GM23338 (cell line): ENCODE measurements around the gene SLC25A48. TPM values are rescaled to one million over a fixed set of nuclear protein-coding genes. Genes with fewer than 3 reads are reported as not detected.

Experiments
- ATAC-seq: fragments of 200-7000 bp; cut with Tn5 transposase; 3 replicates; pipeline ENCODE4 v1.9.1; 2020
- DNase-seq: peaks from one replicate; pipeline ENCODE4 v3.0.0-alpha.2; 2015; ENCODE audit warnings: low spot score
- H2AFZ ChIP-seq: fragments of 200-600 bp; sonication (generic); 2 replicates; pipeline ENCODE4 v1.8.0; 2016; ENCODE audit warnings: antibody characterized with exemption, mild to moderate bottlenecking, moderate library complexity
- H3F3A ChIP-seq: fragments of 200-600 bp; sonication (generic); replicated peaks from 2 replicates; pipeline ENCODE4 v1.8.0; 2017; ENCODE audit warnings: antibody characterized with exemption, mixed run types, low read depth
- H3K27ac ChIP-seq: fragments of 200-600 bp; sonication (generic); 2 replicates; pipeline ENCODE4 v1.6.1; 2016; ENCODE audit warnings: low read depth
- H3K27me3 ChIP-seq: fragments of 200-600 bp; sonication (generic); 2 replicates; pipeline ENCODE4 v1.8.0; 2016; ENCODE audit warnings: mild to moderate bottlenecking, mixed run types, moderate library complexity; ENCODE audit not compliant: insufficient read depth
- H3K36me3 ChIP-seq: fragments of 200-600 bp; sonication (generic); 2 replicates; pipeline ENCODE4 v1.8.0; 2016; ENCODE audit warnings: mild to moderate bottlenecking; ENCODE audit not compliant: insufficient read depth
- H3K4me1 ChIP-seq: fragments of 200-600 bp; sonication (generic); 2 replicates; pipeline ENCODE4 v1.8.0; 2016; ENCODE audit warnings: mild to moderate bottlenecking, moderate library complexity; ENCODE audit not compliant: insufficient read depth
- H3K4me2 ChIP-seq: fragments of 200-600 bp; sonication (generic); 2 replicates; pipeline ENCODE4 v1.7.1; 2017; ENCODE audit warnings: mixed run types
- H3K4me3 ChIP-seq: fragments of 200-600 bp; sonication (generic); 2 replicates; pipeline ENCODE4 v1.6.1; 2016; ENCODE audit warnings: mixed run types
- H3K79me2 ChIP-seq: fragments of 200-600 bp; sonication (generic); replicated peaks from 2 replicates; pipeline ENCODE4 v1.8.0; 2017; ENCODE audit warnings: mild to moderate bottlenecking; ENCODE audit not compliant: insufficient read depth
- H3K9me2 ChIP-seq: fragments of 200-600 bp; sonication (generic); 2 replicates; pipeline ENCODE4 v1.8.0; 2017; ENCODE audit not compliant: insufficient read depth
- H4K20me1 ChIP-seq: fragments of 200-600 bp; sonication (generic); replicated peaks from 2 replicates; pipeline ENCODE4 v1.8.0; 2017; ENCODE audit warnings: mild to moderate bottlenecking; ENCODE audit not compliant: insufficient read depth
- H3K27ac Mint-ChIP-seq: 2 replicates; pipeline ENCODE4 v1.8.0; 2020; ENCODE audit warnings: inconsistent platforms, mild to moderate bottlenecking, moderate library complexity, mixed read lengths
- H3K27me3 Mint-ChIP-seq: 3 replicates; pipeline ENCODE4 v1.8.0; 2022; ENCODE audit warnings: low read depth, mild to moderate bottlenecking, moderate library complexity, mixed read lengths, inconsistent platforms; ENCODE audit not compliant: insufficient read depth, poor library complexity
- H3K36me3 Mint-ChIP-seq: 3 replicates; pipeline ENCODE4 v1.8.0; 2021; ENCODE audit warnings: low read depth, mild to moderate bottlenecking, inconsistent platforms, moderate library complexity, mixed read lengths
- H3K4me1 Mint-ChIP-seq: 3 replicates; pipeline ENCODE4 v1.8.0; 2020; ENCODE audit warnings: mild to moderate bottlenecking, inconsistent platforms, mixed read lengths
- H3K4me3 Mint-ChIP-seq: 3 replicates; pipeline ENCODE4 v1.8.0; 2021; ENCODE audit warnings: moderate library complexity, mild to moderate bottlenecking, inconsistent platforms, mixed read lengths
- H3K9me3 Mint-ChIP-seq: 3 replicates; pipeline ENCODE4 v1.8.0; 2020; ENCODE audit warnings: moderate library complexity, mild to moderate bottlenecking, inconsistent platforms, mixed read lengths
- CREB1 ChIP-seq: fragments of 250-450 bp; sonication (Bioruptor Pico); IDR thresholded peaks from 2 replicates; pipeline ENCODE4 v1.5.0; 2020; ENCODE audit warnings: low read depth, mild to moderate bottlenecking, moderate library complexity
- EZH2phosphoT487 ChIP-seq: fragments of 200-600 bp; sonication (generic); IDR thresholded peaks from one replicate; pipeline ENCODE4 v1.8.1; 2018; ENCODE audit warnings: antibody characterized with exemption; ENCODE audit not compliant: unreplicated experiment
- JUNB ChIP-seq: IDR thresholded peaks from one replicate; pipeline ENCODE4 v1.6.1; 2016; ENCODE audit warnings: antibody characterized with exemption; ENCODE audit not compliant: unreplicated experiment
- POLR2AphosphoS5 ChIP-seq: IDR thresholded peaks from 2 replicates; pipeline ENCODE4 v1.6.1; 2016; ENCODE audit warnings: antibody characterized with exemption, low read depth
- STAT1 ChIP-seq: IDR thresholded peaks from one replicate; pipeline ENCODE4 v1.6.1; 2016; ENCODE audit warnings: antibody characterized with exemption; ENCODE audit not compliant: unreplicated experiment
- ZNF114 ChIP-seq: fragments of 250-450 bp; sonication (Bioruptor Pico); IDR thresholded peaks from 2 replicates; pipeline ENCODE4 v1.5.0; 2020; ENCODE audit warnings: mild to moderate bottlenecking, moderate library complexity
- ZNF331 ChIP-seq: fragments of 250-450 bp; sonication (Bioruptor Pico); IDR thresholded peaks from 2 replicates; pipeline ENCODE4 v1.5.0; 2020; ENCODE audit warnings: low read depth, mild to moderate bottlenecking, moderate library complexity
- polyA plus RNA-seq: library from polyadenylated mRNA; unstranded; fragments of >200 nt; fragmentation: Nextera tagmentation; extraction: Ambion mirVana; gene quantifications from 2 replicates; pipeline ENCODE4 v1.2.1, GENCODE V29; 2016
- total RNA-seq: library from RNA; depleted of rRNA; stranded (reverse); fragments of >200 nt; shearing (Covaris generic); gene quantifications from 2 replicates; pipeline ENCODE4 v1.2.3, GENCODE V29; 2014
- TF ChIP-seq, protein P1 (sequence below): IDR thresholded peaks from 2 replicates; pipeline ENCODE4 v1.6.1; 2016; ENCODE audit warnings: antibody characterized with exemption
- TF ChIP-seq, protein P2 (sequence below), 2 experiments: fragments of 200-600 bp in 1 of 2; sonication (generic) in 1 of 2; conservative IDR thresholded peaks; 2 replicates each; pipeline versions ENCODE4 v1.5.1 to v1.6.1; 2016 to 2017; ENCODE audit warnings: antibody characterized with exemption in 2 of 2, low read depth in 2 of 2, mild to moderate bottlenecking in 2 of 2, moderate library complexity in 1 of 2
- TF ChIP-seq, protein P3 (sequence below): fragments of 250-450 bp; sonication (Bioruptor Pico); IDR thresholded peaks from 2 replicates; pipeline ENCODE4 v1.5.0; 2020; ENCODE audit warnings: mild to moderate bottlenecking, moderate library complexity

Gene SLC25A48
- total and polyA plus RNA-seq, 2 experiments from 2014 or later, result 1.1 to 1.5 TPM

DNA sequence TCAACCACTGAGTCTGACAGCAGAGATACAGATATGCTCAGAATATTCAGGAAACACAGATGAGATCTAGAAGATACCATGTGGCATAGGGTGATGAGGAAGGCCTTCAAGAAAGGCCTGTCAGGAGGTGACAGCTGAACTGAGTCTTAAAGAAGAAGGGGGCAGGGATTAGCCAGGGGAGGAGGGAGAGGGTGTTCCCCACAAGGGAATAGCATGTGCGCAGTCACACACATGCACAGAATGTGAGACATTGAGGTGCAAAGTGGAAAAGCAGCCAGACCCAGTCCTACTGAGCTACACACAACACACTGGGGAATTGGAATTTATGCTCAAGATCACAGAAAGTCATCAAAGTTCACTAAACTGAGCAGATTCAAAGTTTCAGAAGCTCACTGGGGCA is 3.0 kb upstream of the SLC25A48 start (continued):
- no peak for TF ChIP-seq EZH2phosphoT487
- TF ChIP-seq POLR2AphosphoS5, result no peak
- TF ChIP-seq STAT1, result no peak
- no peak for TF ChIP-seq ZNF114
- no peak for TF ChIP-seq JUNB
- TF ChIP-seq, protein P1, sequence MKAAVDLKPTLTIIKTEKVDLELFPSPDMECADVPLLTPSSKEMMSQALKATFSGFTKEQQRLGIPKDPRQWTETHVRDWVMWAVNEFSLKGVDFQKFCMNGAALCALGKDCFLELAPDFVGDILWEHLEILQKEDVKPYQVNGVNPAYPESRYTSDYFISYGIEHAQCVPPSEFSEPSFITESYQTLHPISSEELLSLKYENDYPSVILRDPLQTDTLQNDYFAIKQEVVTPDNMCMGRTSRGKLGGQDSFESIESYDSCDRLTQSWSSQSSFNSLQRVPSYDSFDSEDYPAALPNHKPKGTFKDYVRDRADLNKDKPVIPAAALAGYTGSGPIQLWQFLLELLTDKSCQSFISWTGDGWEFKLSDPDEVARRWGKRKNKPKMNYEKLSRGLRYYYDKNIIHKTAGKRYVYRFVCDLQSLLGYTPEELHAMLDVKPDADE, result no peak
- TF ChIP-seq CREB1 (CRISPR knock-in tag), result no peak
- no peak for TF ChIP-seq ZNF331 (CRISPR knock-in tag)

DNA sequence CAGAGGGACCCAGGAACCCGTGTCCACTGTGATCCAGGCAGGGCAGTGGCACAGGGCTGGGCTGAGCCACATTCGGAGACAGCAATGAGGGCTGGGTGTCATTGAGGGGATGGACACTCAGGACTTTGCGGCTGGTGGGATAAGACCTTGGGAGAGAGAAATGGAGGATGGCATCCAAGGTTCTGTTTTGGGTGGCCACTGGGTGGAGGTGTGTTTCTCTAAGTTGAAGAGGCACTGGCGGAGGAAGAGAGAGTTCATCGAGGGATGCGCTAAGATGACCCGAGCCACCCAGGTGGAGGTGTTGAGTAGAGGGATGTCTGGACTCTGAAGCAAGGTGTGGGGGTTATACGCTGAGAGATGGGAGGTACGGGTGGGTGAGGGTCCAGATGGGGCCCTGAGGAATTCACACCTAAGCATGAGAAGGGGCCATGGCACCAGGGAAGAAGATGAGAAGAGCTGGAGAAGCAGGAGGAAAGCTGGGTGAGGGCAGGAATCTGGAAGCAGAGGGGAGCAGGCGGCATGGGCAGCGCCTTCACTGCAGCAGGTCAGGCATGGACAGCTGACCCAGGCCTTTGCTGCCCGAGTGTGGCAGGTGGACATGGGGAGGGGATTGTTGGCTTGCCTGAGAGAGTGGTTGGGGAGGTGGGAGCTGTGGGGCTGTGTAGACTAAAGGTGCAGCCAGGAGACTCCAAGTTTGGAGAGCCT is 2.5 kb upstream of the SLC25A48 start:
- no peak overlapping the region for H3K4me3 Mint-ChIP-seq
- H3K27me3 Mint-ChIP-seq, result peaks cover 59% of the 10 kb centered on the region

More for the DNA sequence above, 2.5 kb upstream of the SLC25A48 start:
- Mint-ChIP-seq H3K9me3 (no peaks in the 10 kb centered on the region), H3K27ac (no peak overlapping the region), H3K36me3 (no peaks in the 10 kb centered on the region; the same call in 2 of the 3 replicates), H3K4me1 (0 out of 3 replicates have a peak, but pooled peaks cover 4% of the 10 kb centered on the region)
- DNase-seq (no peak), ATAC-seq (no peak)
- no peaks in the 10 kb centered on the region for H3F3A ChIP-seq
- H3K4me1 ChIP-seq, result no peaks in the 10 kb centered on the region; the same call in 1 of the 2 replicates
- H3K36me3 ChIP-seq, result no peaks in the 10 kb centered on the region
- H3K27ac ChIP-seq, result no peak overlapping the region
- peaks cover 45% of the 10 kb centered on the region for H3K27me3 ChIP-seq
- no peaks in the 10 kb centered on the region for H3K9me2 ChIP-seq
- no peaks in the 10 kb centered on the region for H3K79me2 ChIP-seq
- H2AFZ ChIP-seq, result no peak overlapping the region
- H3K4me2 ChIP-seq, result no peak overlapping the region
- no peak overlapping the region for H3K4me3 ChIP-seq
- TF ChIP-seq, protein P2, sequence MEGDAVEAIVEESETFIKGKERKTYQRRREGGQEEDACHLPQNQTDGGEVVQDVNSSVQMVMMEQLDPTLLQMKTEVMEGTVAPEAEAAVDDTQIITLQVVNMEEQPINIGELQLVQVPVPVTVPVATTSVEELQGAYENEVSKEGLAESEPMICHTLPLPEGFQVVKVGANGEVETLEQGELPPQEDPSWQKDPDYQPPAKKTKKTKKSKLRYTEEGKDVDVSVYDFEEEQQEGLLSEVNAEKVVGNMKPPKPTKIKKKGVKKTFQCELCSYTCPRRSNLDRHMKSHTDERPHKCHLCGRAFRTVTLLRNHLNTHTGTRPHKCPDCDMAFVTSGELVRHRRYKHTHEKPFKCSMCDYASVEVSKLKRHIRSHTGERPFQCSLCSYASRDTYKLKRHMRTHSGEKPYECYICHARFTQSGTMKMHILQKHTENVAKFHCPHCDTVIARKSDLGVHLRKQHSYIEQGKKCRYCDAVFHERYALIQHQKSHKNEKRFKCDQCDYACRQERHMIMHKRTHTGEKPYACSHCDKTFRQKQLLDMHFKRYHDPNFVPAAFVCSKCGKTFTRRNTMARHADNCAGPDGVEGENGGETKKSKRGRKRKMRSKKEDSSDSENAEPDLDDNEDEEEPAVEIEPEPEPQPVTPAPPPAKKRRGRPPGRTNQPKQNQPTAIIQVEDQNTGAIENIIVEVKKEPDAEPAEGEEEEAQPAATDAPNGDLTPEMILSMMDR (conservative IDR thresholded peaks at IDR 0.05; ENCODE audit: low read depth in 2 of 2), result peak in 1 of 2 experiments; percentile 21; a peak in 1 of 4 replicates
- TF ChIP-seq, protein P3, sequence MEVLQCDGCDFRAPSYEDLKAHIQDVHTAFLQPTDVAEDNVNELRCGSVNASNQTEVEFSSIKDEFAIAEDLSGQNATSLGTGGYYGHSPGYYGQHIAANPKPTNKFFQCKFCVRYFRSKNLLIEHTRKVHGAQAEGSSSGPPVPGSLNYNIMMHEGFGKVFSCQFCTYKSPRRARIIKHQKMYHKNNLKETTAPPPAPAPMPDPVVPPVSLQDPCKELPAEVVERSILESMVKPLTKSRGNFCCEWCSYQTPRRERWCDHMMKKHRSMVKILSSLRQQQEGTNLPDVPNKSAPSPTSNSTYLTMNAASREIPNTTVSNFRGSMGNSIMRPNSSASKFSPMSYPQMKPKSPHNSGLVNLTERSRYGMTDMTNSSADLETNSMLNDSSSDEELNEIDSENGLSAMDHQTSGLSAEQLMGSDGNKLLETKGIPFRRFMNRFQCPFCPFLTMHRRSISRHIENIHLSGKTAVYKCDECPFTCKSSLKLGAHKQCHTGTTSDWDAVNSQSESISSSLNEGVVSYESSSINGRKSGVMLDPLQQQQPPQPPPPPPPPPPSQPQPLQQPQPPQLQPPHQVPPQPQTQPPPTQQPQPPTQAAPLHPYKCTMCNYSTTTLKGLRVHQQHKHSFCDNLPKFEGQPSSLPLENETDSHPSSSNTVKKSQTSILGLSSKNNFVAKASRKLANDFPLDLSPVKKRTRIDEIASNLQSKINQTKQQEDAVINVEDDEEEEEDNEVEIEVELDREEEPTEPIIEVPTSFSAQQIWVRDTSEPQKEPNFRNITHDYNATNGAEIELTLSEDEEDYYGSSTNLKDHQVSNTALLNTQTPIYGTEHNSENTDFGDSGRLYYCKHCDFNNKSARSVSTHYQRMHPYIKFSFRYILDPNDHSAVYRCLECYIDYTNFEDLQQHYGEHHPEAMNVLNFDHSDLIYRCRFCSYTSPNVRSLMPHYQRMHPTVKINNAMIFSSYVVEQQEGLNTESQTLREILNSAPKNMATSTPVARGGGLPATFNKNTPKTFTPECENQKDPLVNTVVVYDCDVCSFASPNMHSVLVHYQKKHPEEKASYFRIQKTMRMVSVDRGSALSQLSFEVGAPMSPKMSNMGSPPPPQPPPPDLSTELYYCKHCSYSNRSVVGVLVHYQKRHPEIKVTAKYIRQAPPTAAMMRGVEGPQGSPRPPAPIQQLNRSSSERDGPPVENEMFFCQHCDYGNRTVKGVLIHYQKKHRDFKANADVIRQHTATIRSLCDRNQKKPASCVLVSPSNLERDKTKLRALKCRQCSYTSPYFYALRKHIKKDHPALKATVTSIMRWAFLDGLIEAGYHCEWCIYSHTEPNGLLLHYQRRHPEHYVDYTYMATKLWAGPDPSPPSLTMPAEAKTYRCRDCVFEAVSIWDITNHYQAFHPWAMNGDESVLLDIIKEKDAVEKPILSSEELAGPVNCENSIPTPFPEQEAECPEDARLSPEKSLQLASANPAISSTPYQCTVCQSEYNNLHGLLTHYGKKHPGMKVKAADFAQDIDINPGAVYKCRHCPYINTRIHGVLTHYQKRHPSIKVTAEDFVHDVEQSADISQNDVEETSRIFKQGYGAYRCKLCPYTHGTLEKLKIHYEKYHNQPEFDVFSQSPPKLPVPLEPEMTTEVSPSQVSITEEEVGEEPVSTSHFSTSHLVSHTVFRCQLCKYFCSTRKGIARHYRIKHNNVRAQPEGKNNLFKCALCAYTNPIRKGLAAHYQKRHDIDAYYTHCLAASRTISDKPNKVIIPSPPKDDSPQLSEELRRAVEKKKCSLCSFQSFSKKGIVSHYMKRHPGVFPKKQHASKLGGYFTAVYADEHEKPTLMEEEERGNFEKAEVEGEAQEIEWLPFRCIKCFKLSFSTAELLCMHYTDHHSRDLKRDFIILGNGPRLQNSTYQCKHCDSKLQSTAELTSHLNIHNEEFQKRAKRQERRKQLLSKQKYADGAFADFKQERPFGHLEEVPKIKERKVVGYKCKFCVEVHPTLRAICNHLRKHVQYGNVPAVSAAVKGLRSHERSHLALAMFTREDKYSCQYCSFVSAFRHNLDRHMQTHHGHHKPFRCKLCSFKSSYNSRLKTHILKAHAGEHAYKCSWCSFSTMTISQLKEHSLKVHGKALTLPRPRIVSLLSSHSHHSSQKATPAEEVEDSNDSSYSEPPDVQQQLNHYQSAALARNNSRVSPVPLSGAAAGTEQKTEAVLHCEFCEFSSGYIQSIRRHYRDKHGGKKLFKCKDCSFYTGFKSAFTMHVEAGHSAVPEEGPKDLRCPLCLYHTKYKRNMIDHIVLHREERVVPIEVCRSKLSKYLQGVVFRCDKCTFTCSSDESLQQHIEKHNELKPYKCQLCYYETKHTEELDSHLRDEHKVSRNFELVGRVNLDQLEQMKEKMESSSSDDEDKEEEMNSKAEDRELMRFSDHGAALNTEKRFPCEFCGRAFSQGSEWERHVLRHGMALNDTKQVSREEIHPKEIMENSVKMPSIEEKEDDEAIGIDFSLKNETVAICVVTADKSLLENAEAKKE (CRISPR knock-in tag), result no peak
- no peaks in the 10 kb centered on the region for H4K20me1 ChIP-seq
